Mammary epithelial cell (primary cell): ENCODE measurements around the gene RSU1.

Experiments used
- EZH2 ChIP-seq: IDR thresholded peaks from 2 replicates; pipeline ENCODE4 v1.6.1; 2012; ENCODE audit warnings: low read length, inconsistent platforms, borderline replicate concordance
- TF ChIP-seq, protein P1 (sequence below), 2 donors: IDR thresholded peaks in 1 of 2; conservative IDR thresholded peaks in 1 of 2; 2 replicates each; pipeline ENCODE4 v1.5.1; 2011 to 2012; ENCODE audit warnings: inconsistent platforms in 2 of 2, low read length in 2 of 2, mild to moderate bottlenecking in 2 of 2, control low read depth in 1 of 2, low read depth in 1 of 2; ENCODE audit not compliant: insufficient read depth in 1 of 2; ENCODE audit errors: extremely low read depth in 1 of 2

- TF ChIP-seq, protein P1, sequence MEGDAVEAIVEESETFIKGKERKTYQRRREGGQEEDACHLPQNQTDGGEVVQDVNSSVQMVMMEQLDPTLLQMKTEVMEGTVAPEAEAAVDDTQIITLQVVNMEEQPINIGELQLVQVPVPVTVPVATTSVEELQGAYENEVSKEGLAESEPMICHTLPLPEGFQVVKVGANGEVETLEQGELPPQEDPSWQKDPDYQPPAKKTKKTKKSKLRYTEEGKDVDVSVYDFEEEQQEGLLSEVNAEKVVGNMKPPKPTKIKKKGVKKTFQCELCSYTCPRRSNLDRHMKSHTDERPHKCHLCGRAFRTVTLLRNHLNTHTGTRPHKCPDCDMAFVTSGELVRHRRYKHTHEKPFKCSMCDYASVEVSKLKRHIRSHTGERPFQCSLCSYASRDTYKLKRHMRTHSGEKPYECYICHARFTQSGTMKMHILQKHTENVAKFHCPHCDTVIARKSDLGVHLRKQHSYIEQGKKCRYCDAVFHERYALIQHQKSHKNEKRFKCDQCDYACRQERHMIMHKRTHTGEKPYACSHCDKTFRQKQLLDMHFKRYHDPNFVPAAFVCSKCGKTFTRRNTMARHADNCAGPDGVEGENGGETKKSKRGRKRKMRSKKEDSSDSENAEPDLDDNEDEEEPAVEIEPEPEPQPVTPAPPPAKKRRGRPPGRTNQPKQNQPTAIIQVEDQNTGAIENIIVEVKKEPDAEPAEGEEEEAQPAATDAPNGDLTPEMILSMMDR (conservative IDR thresholded peaks at IDR 0.05 in 1 of 2, IDR thresholded peaks at IDR 0.05 in 1 of 2; ENCODE audit: extremely low read depth in 1 of 2, insufficient read depth in 1 of 2, low read depth in 1 of 2, low read length in 2 of 2) = no peak
- TF ChIP-seq EZH2 = no peak
Observed at GRCh38 chr10:16698461-16698860, 118.8 kb downstream of the RSU1 start.
